C4-2B (cell line): Measurements from ENCODE around the gene SSX2IP.

Source experiments
- H3K27ac ChIP-seq: fragments of 450-650 bp; 2 replicates; pipeline ENCODE4 v1.5.1; 2017
- ZFX ChIP-seq: fragments of 450-650 bp; IDR thresholded peaks from 2 replicates; pipeline ENCODE4 v1.6.1; 2017
- TF ChIP-seq, protein P1 (sequence below): fragments of 450-650 bp; conservative IDR thresholded peaks from 2 replicates; pipeline ENCODE4 v1.5.1; 2017; ENCODE audit warnings: mild to moderate bottlenecking

The SSX2IP gene

GRCh38 chr1:84621553-84621952 lies 68.7 kb downstream of the SSX2IP start:
- no peak overlapping the region; the same call in 1 of the 2 replicates for H3K27ac ChIP-seq
- no peak for TF ChIP-seq ZFX
- TF ChIP-seq, protein P1, sequence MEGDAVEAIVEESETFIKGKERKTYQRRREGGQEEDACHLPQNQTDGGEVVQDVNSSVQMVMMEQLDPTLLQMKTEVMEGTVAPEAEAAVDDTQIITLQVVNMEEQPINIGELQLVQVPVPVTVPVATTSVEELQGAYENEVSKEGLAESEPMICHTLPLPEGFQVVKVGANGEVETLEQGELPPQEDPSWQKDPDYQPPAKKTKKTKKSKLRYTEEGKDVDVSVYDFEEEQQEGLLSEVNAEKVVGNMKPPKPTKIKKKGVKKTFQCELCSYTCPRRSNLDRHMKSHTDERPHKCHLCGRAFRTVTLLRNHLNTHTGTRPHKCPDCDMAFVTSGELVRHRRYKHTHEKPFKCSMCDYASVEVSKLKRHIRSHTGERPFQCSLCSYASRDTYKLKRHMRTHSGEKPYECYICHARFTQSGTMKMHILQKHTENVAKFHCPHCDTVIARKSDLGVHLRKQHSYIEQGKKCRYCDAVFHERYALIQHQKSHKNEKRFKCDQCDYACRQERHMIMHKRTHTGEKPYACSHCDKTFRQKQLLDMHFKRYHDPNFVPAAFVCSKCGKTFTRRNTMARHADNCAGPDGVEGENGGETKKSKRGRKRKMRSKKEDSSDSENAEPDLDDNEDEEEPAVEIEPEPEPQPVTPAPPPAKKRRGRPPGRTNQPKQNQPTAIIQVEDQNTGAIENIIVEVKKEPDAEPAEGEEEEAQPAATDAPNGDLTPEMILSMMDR: no peak

- H3K27ac ChIP-seq: peak overlapping the region; percentile 59
- TF ChIP-seq ZFX: peak; percentile 17; the same call in 1 of the 2 replicates
- TF ChIP-seq, protein P1: peak; percentile 100
These were observed 69.4 kb downstream of the SSX2IP start for GRCh38 chr1:84620720-84621313.

DNA sequence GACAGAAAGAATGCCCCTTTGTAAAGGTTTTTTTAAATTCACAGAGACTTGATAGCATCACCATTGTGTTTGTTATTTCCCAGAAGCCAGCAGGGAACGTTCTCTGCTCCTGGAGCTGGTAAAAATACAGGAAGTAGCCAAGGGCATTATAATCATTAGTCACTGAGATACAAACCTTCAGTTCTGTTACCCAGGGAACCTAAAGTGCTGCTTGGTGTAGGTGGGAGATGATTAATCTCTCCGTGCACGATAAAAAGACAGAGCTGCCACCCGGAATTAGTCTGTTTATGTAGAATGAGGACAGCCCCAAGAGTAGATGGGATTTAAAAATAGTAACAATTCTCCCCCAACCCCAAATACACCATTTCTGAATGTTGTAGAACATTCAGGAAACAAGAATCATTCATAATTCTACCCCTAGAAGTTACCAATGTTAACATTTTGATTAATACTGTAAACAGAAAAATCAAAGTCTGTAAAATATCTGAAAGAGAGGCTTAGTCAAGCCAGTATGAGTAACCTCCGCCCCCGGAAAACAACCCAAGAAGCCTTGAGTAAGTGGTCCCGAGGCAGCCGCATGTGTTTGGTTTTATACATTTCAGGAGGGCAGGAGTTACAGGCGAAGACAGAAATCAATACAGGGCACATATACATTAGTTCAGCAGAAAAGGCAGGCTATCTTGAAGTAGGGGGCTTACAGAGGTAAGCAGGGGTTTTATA lies 70.7 kb downstream of the SSX2IP start:
- H3K27ac ChIP-seq: no peak overlapping the region
- TF ChIP-seq, protein P1: no peak
- no peak for TF ChIP-seq ZFX

DNA sequence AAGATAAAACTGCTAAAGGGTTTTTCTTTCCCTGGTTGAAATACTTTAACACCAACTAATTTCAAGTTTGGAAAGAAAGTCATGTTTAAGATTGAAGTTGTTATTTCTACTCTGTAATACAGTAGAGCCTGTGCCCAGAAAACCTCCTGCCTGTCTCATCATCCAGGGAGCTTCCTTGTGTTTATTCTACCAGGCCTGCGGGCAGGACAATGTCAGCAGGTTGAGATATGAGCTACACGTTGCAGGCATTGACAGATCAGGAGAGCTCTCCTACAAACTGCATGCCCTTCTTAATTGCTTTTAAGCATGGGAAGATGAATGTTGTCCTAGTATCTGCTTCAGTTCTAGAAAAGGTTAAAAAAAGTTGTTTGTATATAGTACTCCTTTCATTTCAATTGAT lies 72.9 kb downstream of the SSX2IP start:
- TF ChIP-seq ZFX: no peak
- TF ChIP-seq, protein P1: no peak

GRCh38 chr1:84615790-84616189 lies 74.5 kb downstream of the SSX2IP start:
- H3K27ac ChIP-seq: no peak overlapping the region
- TF ChIP-seq, protein P1: no peak
- no peak for TF ChIP-seq ZFX

More for the DNA sequence above, 72.9 kb downstream of the SSX2IP start:
- H3K27ac ChIP-seq: no peak overlapping the region

- no peak overlapping the region for H3K27ac ChIP-seq
- no peak for TF ChIP-seq ZFX
- TF ChIP-seq, protein P1: no peak
These were observed 76.4 kb downstream of the SSX2IP start for GRCh38 chr1:84613887-84614286.

- no peak overlapping the region for H3K27ac ChIP-seq
- TF ChIP-seq, protein P1: no peak
- TF ChIP-seq ZFX: no peak
These were observed 77.2 kb downstream of the SSX2IP start for GRCh38 chr1:84613026-84613425.
